Tibial nerve (tissue), 4 donors: ENCODE data around the gene BARHL1. TPM values are rescaled to one million over a fixed set of nuclear protein-coding genes. Genes with fewer than 3 reads are reported as not detected.

Experiments
- DNase-seq, 2 donors: peaks; one replicate each; pipeline ENCODE4 v3.0.0-alpha.2; 2019; ENCODE audit warnings: low spot score in 2 of 2
- H3K27ac ChIP-seq, 4 donors: fragments of 200-600 bp; sonication (generic) in 3 of 4; one replicate each; pipeline ENCODE4 v1.5.1; 2017 to 2019; ENCODE audit warnings: mild to moderate bottlenecking in 1 of 4
- H3K27me3 ChIP-seq, 2 donors: fragments of 200-600 bp; sonication (generic) in 1 of 2; one replicate each; pipeline versions ENCODE4 v1.5.1 to v1.6.0; 2017 to 2019
- H3K36me3 ChIP-seq, 3 donors: fragments of 200-600 bp; sonication (generic); one replicate each; pipeline ENCODE4 v1.5.1; 2018 to 2019
- H3K4me1 ChIP-seq, 4 donors: fragments of 200-600 bp; sonication (generic) in 3 of 4; one replicate each; pipeline ENCODE4 v1.5.1; 2017 to 2019
- H3K4me3 ChIP-seq, 4 donors: fragments of 200-600 bp; sonication (generic) in 3 of 4; one replicate each; pipeline ENCODE4 v1.5.1; 2017 to 2019; ENCODE audit warnings: mild to moderate bottlenecking in 1 of 4, moderate library complexity in 1 of 4
- H3K9me3 ChIP-seq, 4 donors: fragments of 200-600 bp; sonication (generic) in 3 of 4; one replicate each; pipeline ENCODE4 v1.5.1; 2017 to 2019
- CTCF ChIP-seq, 5 experiments: fragments of 200-600 bp in 3 of 5; fragments of 450-650 bp in 2 of 5; sonication (generic) in 3 of 5; IDR thresholded peaks; one replicate each; pipeline ENCODE4 v1.5.1; 2016 to 2019; ENCODE audit warnings: antibody characterized with exemption in 5 of 5, mild to moderate bottlenecking in 3 of 5, moderate library complexity in 2 of 5
- EP300 ChIP-seq, 2 donors: sonication (generic); formaldehyde crosslinking; IDR thresholded peaks; one replicate each; pipeline ENCODE4 v1.6.1; 2017; ENCODE audit warnings: antibody characterized with exemption in 2 of 2, mild to moderate bottlenecking in 1 of 2
- POLR2A ChIP-seq, 2 donors: fragments of 450-650 bp; IDR thresholded peaks; one replicate each; pipeline ENCODE4 v1.6.1; 2017; ENCODE audit warnings: antibody characterized with exemption in 2 of 2, mild to moderate bottlenecking in 2 of 2, moderate library complexity in 2 of 2
- WGBS, 2 donors: methylation state at CpG; one replicate each; pipeline ENCODE4 v1.1.5; 2018; 5-methylcytosine and 5-hydroxymethylcytosine counted together
- total RNA-seq, 4 donors: library from RNA; depleted of rRNA; stranded (reverse); fragments of >200 nt; gene quantifications; one replicate each; pipeline ENCODE4 v1.1.0, GENCODE V29; 2016

The BARHL1 gene
- total RNA-seq, 4 donors from 2014 or later = not detected

GRCh38 chr9:132585954-132586829 lies 3.8 kb downstream of the BARHL1 start:
- no peak for DNase-seq
- Histone ChIP-seq H3K27me3 (peaks cover 0 to 98% of the 10 kb centered on the region in 2 donors), H3K27ac (no peak overlapping the region), H3K4me1 (peaks cover 0 to 50% (median 4%) of the 10 kb centered on the region in 4 donors), H3K36me3 (no peaks in the 10 kb centered on the region), H3K9me3 (no peaks in the 10 kb centered on the region), H3K4me3 (no peak overlapping the region)
- 7 to 9% methylated on average over 42 of the region's 42 CpGs for WGBS, 2 donors
- TF ChIP-seq CTCF (IDR thresholded peaks at IDR 0.05) = no peak
- no peak for TF ChIP-seq POLR2A (IDR thresholded peaks at IDR 0.05)
- no peak for TF ChIP-seq EP300 (IDR thresholded peaks at IDR 0.05)

- Histone ChIP-seq H3K27me3 (peaks cover 0 to 97% of the 10 kb centered on the region in 2 donors), H3K27ac (no peak overlapping the region), H3K4me3 (no peak overlapping the region), H3K9me3 (no peaks in the 10 kb centered on the region), H3K4me1 (peaks cover 0 to 42% (median 2%) of the 10 kb centered on the region in 4 donors), H3K36me3 (no peaks in the 10 kb centered on the region)
- TF ChIP-seq EP300 (IDR thresholded peaks at IDR 0.05) (no peak), POLR2A (IDR thresholded peaks at IDR 0.05) (no peak), CTCF (IDR thresholded peaks at IDR 0.05) (no peak)
- 2 to 5% methylated on average over 38 to 52 of the region's 74 CpGs for WGBS, 2 donors
- DNase-seq = no peak
These were observed 4.6 kb downstream of the BARHL1 start for GRCh38 chr9:132586830-132587591.

GRCh38 chr9:132587592-132587955 lies 5.2 kb downstream of the BARHL1 start:
- Histone ChIP-seq H3K4me3 (no peak overlapping the region), H3K36me3 (peaks cover 0 to 6% (median 0%) of the 10 kb centered on the region in 3 donors), H3K9me3 (no peaks in the 10 kb centered on the region), H3K27me3 (peaks cover 0 to 95% of the 10 kb centered on the region in 2 donors), H3K27ac (no peak overlapping the region), H3K4me1 (peaks cover 0 to 37% (median 2%) of the 10 kb centered on the region in 4 donors)
- TF ChIP-seq CTCF (IDR thresholded peaks at IDR 0.05) = no peak
- TF ChIP-seq POLR2A (IDR thresholded peaks at IDR 0.05) = no peak
- no peak for TF ChIP-seq EP300 (IDR thresholded peaks at IDR 0.05)
- DNase-seq = no peak
- 11 to 14% methylated on average over 3 to 5 of the region's 6 CpGs for WGBS, 2 donors

- Histone ChIP-seq H3K36me3 (peaks cover 0 to 6% (median 0%) of the 10 kb centered on the region in 3 donors), H3K4me3 (no peak overlapping the region), H3K4me1 (peaks cover 0 to 33% (median 2%) of the 10 kb centered on the region in 4 donors), H3K9me3 (no peaks in the 10 kb centered on the region), H3K27ac (no peak overlapping the region), H3K27me3 (peaks cover 0 to 90% of the 10 kb centered on the region in 2 donors)
- no peak for DNase-seq
- TF ChIP-seq EP300 (IDR thresholded peaks at IDR 0.05) (no peak), POLR2A (IDR thresholded peaks at IDR 0.05) (no peak), CTCF (IDR thresholded peaks at IDR 0.05) (no peak)
- WGBS, 2 donors = 11 to 28% methylated on average over 11 to 12 of the region's 12 CpGs
These were observed 5.7 kb downstream of the BARHL1 start for GRCh38 chr9:132588098-132588497.
